Brain microvascular endothelial cell (primary cell): ENCODE results near the gene KLK12.

Experiments used
- DNase-seq: peaks from one replicate; pipeline ENCODE4 v3.0.0-alpha.2; 2020
- H3K27ac ChIP-seq: fragments of 250-450 bp; sonication (Bioruptor Pico); 2 replicates; pipeline ENCODE4 v1.5.1; 2020; ENCODE audit warnings: mild to moderate bottlenecking, moderate library complexity
- H3K27me3 ChIP-seq: fragments of 250-450 bp; sonication (Bioruptor Pico); replicated peaks from 2 replicates; pipeline ENCODE4 v1.5.1; 2020; ENCODE audit warnings: mild to moderate bottlenecking
- H3K36me3 ChIP-seq: fragments of 250-450 bp; sonication (Bioruptor Pico); replicated peaks from 2 replicates; pipeline ENCODE4 v1.5.1; 2020; ENCODE audit warnings: mild to moderate bottlenecking
- H3K4me3 ChIP-seq: 2 replicates; pipeline ENCODE4 v1.5.1; 2011; ENCODE audit warnings: low read depth, mild to moderate bottlenecking, control low read depth, low read length, moderate library complexity
- CTCF ChIP-seq: IDR thresholded peaks from 2 replicates; pipeline ENCODE4 v1.5.1; 2011; ENCODE audit warnings: low read depth, mild to moderate bottlenecking, moderate library complexity, low read length, control low read depth, inconsistent platforms; ENCODE audit errors: missing control alignments
- in situ Hi-C: cut with HindIII; loops from 2 replicates; pipeline ENCODE4 v1.10.0; 2017; ENCODE audit warnings: low sequenced_read_pairs, low pct_ligation_motif_present

Gene KLK12

GRCh38 chr19:51079481-51080110 is 44.8 kb upstream of the KLK12 start:
- no peak for TF ChIP-seq CTCF
- H3K27ac ChIP-seq = no peak overlapping the region
- in situ Hi-C loops = no loop called here
- no peaks in the 10 kb centered on the region for H3K36me3 ChIP-seq
- no peak overlapping the region for H3K4me3 ChIP-seq
- H3K27me3 ChIP-seq = no peaks in the 10 kb centered on the region
- no peak for DNase-seq

- DNase-seq = no peak
- TF ChIP-seq CTCF = no peak
- in situ Hi-C loops = no loop called here
- Histone ChIP-seq H3K27ac (no peak overlapping the region), H3K36me3 (no peaks in the 10 kb centered on the region), H3K4me3 (no peak overlapping the region), H3K27me3 (no peaks in the 10 kb centered on the region)
These were observed 43.9 kb upstream of the KLK12 start for GRCh38 chr19:51078731-51079130.

GRCh38 chr19:51078104-51078503 is 43.3 kb upstream of the KLK12 start:
- no peak for TF ChIP-seq CTCF
- Histone ChIP-seq H3K36me3 (no peaks in the 10 kb centered on the region), H3K4me3 (no peak overlapping the region), H3K27me3 (no peaks in the 10 kb centered on the region), H3K27ac (no peak overlapping the region)
- in situ Hi-C loops = no loop called here
- no peak for DNase-seq

GRCh38 chr19:51076631-51077213 is 41.9 kb upstream of the KLK12 start:
- no peak for TF ChIP-seq CTCF
- in situ Hi-C loops = no loop called here
- no peak overlapping the region for H3K4me3 ChIP-seq
- no peak overlapping the region for H3K27ac ChIP-seq
- H3K36me3 ChIP-seq = no peaks in the 10 kb centered on the region
- DNase-seq = no peak
- H3K27me3 ChIP-seq = no peaks in the 10 kb centered on the region

GRCh38 chr19:51075998-51076397 is 41.2 kb upstream of the KLK12 start:
- no peak for DNase-seq
- Histone ChIP-seq H3K4me3 (no peak overlapping the region), H3K27ac (no peak overlapping the region), H3K36me3 (no peaks in the 10 kb centered on the region), H3K27me3 (no peaks in the 10 kb centered on the region)
- TF ChIP-seq CTCF = no peak
- in situ Hi-C loops = no loop called here

GRCh38 chr19:51071095-51071405 is 36.2 kb upstream of the KLK12 start:
- no peak for DNase-seq
- TF ChIP-seq CTCF = no peak
- Histone ChIP-seq H3K27me3 (no peaks in the 10 kb centered on the region), H3K4me3 (no peak overlapping the region), H3K27ac (no peak overlapping the region), H3K36me3 (no peaks in the 10 kb centered on the region)
- in situ Hi-C loops = no loop called here
